NCI-H460 (cell line): ENCODE data around the gene RAPGEF1. TPM values are rescaled to one million over a fixed set of nuclear protein-coding genes. Genes with fewer than 3 reads are reported as not detected.

ENCODE experiments used
- DNase-seq: peaks from one replicate; pipeline ENCODE4 v3.0.0-alpha.2; 2016; ENCODE audit warnings: low read depth; ENCODE audit errors: extremely low read depth
- total RNA-seq: library from RNA; depleted of rRNA; stranded (reverse); fragments of >200 nt; shearing (Covaris generic); gene quantifications from 2 replicates; pipeline ENCODE4 v1.2.3, GENCODE V29; 2014

Gene RAPGEF1
- total RNA-seq, 1 experiment from 2014 or later, result 28.7 TPM

DNA sequence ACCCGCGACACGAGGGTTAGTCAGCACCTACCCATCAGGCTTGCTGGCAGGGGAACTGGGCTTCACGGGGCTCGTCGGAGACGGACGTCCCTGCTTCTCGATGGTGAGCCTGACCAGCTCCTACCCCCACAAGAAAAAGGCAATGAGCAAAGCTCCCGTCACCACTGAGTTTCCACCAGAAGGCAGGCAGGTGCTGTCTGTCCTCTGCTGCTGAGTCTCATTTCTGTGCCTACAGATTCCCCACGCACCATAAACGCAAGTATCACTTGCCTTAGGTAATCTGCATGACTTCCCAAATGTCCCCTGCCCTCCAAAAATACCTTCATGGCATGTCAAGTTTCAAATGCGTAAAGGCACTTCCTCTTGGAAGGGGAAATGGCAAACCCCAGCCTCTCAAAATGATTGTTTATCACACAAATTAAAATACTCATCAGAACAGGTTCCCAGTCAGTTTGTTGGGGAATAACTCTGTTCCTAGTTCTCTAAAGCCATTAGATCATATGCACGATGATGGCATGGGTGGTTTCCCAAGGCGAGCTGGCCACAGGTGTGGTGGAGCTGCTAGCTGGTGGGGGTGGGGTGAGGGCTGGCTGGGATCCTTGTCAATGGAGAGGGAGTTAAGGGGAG is 109.6 kb downstream of the RAPGEF1 start:
- no peak for DNase-seq

DNA sequence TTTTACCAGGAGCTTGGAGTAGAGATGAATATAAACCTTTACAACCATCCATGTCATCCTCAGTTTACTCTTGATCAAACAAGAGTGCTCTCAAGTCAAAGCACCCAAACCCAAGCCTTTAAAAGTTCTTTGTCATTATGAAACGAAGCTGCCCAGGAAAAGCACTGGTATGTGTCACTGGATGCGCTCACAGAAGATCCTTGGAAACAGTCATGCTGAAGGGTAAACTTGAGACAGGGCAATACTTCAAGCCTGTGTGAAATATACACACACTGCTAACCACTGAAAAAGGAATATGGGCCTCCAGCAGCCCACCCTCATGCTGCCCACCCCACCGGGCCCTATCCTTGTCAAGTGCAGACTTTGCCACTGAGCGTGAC is 110.1 kb downstream of the RAPGEF1 start:
- no peak for DNase-seq

DNA sequence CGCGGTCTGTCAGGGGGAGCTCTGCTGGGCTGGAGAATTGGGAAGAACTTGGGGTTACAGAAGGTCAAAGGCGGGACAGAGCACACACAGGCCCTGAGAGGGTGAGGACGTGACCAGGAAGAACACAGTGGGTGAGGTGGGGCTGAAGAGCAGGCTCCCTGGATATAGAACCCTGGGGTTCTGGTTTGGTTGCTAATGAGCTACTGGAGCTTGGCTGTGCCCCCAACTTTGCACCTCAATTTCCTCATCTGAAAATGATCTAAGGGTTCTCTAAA is 110.7 kb downstream of the RAPGEF1 start:
- DNase-seq, result no peak

DNA sequence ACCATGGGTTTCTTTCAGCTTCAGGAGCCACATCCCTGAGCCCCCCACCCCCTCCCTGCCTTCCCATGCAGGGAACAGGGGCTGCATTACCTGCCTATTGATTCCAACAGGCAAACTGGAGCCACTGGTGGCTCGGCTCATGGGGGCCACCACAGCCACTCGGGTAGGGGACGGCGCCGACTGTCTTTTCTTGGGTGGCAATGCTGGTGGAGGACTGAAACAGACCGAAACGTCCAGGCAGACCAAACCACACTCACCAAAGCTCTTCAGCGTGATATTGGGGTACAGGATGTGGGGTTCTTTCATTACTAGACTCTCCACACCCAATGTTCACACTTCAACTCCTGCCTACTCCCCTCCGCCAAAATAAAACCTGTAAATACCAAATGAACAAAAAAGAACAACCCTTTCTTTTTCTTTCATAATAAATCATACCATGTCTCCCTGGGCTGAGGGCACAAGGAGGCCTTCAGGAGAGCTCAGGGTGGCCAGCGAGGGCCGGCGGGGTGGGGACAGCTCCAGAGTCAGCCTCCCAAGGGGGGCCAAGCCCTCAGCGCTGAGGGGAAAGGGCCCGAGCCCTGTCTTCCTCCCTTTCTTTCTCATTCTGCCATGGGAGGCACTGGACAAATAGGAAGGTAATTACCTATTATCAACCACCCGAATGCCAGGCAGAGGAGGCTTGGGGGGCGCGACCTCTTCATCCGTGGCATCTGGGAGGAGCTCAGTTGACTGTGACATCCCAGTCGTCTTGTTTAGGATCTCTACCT is 111.2 kb downstream of the RAPGEF1 start:
- DNase-seq, result no peak

DNA sequence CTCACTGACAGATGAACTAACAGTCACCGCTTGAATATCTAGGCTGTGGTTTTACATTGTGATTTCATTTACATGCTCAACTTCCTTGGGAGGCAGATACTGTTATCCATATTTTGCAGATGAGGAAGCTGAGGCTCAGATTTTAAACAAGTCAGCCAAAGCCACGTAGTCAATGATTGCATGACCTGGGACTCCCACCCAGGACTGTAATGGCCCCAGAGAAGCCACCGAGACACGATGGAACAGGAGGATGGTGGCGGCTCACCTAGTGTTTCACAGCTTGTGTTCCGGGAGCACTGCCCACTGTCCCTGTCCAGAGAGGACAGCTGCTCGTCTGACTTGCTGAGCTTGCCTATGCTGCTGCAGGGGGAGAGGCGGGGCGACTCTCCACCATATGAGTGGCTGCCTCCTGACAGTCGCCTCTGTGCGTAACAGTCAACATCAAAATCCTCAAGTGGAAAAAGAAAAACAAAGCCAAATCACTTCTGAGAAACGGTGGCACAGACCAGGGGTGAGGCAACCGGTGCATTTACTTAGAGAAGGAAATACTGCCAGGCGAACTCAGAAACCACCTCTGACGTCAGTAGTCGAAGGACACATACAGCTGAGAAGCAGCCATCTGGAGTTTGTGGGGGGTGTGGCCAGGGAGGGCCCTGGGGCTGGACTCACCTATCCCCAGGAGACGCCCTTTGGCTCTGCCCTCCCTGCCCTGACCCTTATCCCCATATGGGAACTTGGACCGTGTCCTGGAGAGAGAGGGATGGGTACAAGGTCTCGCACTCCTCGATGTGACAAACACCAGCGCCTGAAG is 112.0 kb downstream of the RAPGEF1 start:
- DNase-seq, result no peak

DNA sequence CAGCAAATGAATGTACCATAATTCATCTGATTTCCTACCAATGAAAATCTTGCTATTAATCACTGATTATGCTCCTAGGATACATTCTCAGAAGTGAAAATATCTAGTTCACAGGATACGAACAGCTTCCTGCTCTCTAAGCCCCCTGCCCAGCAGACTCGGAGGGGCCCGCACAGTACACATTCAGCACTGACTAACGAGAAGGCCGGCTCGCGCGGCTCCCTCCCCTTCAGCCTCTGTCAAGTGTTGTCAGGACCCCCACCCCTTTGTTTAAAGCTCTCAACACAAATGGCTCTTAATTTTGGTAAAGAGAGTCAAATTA is 112.6 kb downstream of the RAPGEF1 start:
- DNase-seq, result no peak

DNA sequence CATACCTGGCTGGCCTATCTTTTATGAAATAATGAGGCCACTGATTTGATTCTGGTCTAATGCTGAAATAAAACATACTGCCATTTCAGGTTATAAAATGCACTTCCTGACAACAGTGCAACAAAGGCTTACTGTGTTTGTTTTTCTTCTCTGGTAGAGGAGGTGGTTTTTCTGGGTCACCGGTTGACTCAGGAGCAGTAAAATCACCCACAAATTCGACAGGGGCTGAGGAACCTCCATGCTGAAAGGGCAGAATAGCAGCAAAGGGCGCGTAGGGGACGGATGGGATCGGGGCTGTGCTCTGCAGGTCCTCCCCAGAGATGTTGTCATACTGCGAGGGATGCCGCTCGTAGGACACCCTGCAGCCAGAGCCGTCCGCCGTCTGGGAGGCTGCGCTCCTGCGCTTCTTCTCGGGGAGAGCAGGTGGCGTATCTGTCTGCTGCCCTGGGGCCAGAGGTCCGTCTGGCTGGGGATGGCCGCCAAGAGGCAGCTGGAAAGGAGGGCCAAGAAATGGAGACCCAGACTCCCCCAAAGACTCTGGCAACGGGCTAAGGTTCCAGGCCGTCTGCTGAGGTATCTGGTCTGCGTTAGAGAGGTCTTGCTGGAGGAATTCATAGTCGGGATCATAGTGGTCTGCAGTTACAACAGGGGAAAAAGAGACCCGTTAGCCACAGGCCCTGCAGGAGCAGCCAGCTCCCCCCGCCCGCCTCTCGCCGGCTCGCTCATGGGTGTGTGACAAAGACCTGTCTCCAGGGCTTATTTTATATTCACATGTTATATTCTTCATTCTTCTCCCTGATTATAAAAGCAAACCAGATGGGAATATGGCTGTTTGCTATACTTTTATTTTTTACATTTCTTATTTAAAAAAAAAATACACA is 113.8 kb downstream of the RAPGEF1 start:
- DNase-seq, result no peak

DNA sequence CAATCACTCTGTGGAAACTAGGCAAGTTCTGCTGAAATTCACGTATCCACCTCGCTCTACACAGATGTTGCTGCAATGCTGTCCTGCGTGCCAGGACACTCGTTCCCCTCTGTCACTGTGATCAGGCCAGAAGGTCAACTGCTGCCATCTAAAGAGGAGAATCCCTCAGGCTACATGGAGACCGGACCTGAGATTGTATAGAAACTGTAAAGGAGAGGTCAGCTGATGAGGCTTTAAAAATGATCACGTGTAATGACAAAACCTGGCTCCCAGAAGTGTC is 114.4 kb downstream of the RAPGEF1 start:
- DNase-seq, result no peak

DNA sequence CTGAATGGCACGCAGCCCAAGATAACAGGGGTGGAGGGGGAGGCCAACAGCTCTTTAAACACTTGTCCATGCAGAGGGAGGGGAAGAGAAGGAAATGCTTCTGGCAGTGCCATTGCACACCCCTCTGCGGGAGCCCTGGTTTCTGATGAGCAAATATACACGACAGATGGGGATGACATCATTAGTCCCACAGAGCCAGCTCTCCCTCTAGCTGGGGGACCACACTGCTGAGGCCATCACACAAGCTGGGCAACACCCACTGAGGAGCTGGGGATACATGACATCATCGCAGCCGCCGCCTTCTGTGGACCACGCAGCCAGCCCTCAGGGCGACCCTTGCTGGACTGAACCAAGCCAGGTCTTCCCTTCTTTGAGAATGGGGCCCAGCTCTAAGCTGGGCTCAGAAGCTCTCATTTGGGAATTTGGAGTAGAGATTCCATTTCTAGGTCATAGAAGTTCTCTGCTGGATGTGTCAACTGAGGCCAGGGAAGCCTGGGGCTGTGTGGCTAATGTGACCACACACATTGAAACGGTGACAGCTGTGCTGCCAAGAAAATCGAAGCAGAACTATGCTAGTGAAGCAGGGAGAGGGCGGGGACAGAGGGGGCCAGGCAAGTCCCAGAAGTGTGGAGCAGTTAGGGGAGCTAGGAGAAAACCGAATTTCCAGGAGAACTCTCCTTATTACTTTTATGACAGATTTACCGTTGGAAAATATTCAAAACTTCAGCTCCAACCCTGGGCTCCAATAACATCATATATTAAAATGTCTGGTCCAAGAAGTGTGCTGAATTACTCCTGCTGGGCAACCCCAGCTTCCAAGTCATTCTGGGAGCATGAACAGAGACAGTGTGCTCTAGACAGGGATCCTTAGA is 115.0 kb downstream of the RAPGEF1 start:
- DNase-seq, result no peak

DNA sequence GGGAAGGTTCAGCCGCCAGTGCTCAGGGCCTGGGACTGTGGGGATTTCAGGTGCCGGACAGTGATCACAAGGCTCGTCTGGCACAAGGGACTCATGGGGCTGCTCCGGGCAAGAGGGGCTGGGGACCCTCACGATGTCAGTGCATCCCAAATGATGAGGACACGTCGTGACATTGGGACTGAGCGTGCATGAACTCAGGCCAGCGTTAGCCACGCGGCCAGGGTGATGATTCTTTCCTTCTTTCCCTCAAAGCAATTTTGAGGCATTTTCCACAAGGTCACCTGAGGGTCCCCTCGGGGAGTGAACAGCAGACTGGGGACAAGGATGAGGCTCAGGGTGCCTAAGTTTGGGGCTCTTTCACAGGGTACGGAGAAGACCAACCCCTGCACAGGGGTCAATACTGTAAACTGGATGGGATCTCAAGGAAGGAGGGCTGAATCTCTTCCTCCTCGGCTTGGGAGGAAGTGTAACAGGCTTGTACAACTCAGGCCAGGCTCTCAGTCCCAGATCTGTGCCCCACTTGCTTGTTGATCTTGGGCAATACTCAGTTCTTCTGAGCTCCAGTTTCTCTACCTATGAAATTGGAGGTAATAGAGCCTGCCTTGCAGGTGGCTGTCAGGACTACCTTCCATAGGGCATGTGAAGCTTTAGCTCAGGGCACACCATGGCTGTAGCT is 116.1 kb downstream of the RAPGEF1 start:
- no peak for DNase-seq

DNA sequence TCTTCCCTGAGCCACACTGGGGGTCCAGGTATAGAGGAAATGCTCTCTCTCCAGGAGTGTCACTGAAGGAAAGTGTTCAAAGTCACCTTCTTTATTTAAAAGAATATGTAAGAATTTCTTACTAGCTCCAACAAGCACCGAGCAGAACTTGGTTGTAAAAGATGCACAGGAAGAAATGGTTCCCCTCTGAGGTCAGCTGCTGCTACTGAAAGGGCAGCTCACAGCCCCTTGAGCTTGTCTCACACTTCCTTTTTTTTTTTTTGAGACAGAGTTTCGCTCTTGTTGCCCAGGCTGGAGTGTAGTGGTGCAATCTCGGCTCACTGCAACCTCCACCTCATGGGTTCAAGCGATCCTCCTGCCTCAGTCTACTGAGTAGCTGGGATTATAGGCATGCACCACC is 117.4 kb downstream of the RAPGEF1 start:
- no peak for DNase-seq

DNA sequence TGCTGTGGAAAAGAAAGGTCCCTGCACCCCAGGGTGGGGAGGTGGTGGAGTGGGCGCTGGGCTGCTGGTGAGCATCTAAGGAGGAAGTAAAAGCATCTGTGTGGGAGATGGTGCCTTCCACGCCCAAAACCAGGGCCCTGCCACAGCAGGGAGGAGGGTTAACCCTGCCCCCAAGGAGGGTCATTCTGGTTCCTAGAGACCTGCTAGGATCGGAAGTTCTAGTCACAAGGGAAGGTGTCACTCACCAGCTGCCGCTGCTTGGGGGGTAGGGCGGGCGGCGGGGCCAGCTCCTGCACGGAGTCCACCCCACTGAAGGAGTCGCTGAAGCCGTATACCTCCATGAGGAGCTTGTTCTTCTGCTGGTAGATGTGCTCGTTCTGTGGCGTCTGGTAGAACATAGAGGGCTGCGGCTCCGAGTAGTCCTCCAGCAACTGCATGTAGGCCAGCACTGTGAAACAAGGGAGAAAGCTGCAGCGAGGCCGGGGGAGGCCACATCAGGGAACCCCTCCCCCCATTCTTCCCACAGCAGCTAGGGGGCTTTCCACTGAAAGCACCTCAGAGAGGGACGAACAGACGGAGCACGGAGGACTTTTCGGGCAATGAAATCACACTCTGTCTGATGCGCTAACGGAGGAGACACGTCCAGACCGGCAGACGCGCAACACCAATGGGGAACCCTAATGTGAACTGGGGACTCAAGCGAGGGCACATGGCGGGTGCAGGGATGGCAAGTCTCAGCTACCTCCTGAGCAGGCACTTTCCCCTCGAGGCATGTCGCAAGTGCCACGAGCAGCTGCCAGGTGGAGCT is 118.1 kb downstream of the RAPGEF1 start:
- no peak for DNase-seq

DNA sequence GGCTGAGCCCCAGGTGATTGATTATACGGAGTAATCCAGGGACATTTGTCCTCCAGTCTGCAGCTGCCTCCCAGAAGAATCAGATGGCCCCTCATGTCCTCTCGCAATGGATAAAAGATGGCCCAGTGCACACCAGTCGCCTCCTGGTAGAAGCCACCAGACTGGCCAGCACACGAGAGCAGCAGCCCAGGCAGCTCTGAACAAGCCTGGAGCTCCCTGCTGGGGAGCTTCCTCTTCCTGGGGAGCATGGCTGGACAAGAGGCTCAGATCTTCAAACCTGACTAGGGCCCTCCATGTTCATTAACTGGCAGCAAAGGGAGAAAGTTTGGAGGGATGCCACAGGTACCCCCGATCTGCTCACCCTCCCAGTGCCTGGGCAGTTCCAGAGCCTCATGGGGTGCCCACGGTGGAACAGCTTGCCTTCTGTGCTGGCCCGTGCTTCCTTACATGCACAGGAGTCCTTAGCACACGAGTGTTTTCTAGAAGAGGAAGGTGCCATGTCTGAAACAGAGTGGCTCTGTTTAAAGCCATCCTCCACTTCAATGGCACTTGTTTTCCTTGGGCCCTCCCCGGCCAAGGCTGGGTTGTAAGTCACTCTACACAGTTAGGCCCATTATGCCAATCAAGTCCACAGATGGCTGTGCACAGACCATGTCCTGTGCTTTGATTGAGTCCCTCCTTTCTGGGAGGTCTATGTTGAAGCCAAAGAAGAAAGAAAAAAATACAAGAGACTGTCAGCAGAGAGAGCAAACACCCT is 118.9 kb downstream of the RAPGEF1 start:
- DNase-seq, result no peak

DNA sequence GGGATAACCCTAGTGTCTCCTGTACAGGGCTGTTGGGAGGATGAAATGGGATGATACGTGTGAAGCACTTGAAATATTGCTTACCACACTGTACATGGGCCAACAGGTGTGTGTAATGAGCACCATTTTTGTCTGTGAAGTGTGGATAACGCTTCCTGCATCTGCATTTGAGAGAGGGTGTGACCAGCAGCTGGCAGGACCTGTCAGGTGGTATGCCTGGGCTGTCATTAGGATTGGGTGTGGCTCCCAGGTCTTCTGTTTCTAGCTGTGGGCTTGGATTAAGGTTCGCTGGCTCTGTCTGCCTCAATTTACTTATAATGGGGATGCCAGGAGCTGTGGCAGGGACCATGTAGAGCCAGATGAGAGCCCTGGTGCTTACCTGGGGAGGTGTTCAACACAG is 120.2 kb downstream of the RAPGEF1 start:
- DNase-seq, result no peak

DNA sequence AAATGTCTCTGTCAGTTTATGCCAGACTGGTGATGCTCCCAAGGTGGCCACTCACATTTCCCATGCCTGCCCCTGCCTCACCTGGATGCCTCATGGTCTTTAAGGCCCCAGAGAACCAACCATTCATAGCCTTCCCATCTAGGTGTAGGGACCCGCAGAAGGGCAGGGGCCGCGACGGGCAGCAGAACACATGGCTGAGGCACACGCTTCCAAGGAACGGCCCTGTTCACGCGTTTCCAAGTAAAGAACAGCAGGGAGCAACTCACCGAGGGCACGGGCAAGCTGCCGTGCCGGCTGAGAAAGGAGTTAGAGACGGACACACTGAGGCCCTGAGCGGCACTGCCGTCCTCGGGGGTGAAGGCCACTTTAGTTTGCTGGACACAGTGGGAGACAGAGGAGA is 121.1 kb downstream of the RAPGEF1 start:
- DNase-seq, result no peak

DNA sequence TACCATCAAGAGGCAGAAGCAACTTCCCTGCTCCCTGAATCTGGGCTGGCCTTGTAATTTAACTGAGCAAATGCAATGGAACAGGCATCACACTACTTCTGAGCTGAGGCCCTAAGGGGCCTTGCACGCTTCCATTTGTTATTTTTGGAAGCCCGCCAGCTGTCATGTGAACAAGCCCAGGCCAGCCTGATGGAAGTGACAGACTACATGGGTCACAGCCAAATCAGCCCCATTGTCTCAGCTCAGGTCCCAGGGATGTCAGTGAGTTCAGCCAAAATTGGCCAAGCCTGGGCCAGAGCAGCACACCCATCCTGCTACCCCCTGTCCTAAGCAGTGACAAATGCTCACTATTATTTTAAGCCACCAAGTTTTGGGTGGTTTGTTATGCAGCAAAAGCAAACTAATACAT is 121.8 kb downstream of the RAPGEF1 start:
- no peak for DNase-seq

DNA sequence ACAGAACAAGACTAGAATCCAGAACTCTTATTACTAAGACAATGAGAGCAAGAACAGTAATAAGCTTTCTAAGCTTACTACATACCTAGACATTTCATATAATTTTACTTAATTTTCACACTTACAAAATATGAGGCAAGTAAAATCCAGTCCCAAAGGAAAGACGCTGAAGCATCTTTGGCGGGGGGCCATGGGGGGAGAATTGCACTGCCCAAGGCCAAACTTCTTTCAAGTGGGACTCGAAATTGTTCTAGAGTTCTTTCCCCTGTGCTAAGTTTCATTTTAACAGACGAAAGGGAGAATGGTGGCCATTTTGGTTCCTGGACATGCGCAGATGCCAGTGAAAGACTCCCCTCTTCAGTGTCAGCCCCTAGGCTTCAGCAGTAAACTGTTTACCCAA is 122.3 kb downstream of the RAPGEF1 start:
- DNase-seq, result no peak

DNA sequence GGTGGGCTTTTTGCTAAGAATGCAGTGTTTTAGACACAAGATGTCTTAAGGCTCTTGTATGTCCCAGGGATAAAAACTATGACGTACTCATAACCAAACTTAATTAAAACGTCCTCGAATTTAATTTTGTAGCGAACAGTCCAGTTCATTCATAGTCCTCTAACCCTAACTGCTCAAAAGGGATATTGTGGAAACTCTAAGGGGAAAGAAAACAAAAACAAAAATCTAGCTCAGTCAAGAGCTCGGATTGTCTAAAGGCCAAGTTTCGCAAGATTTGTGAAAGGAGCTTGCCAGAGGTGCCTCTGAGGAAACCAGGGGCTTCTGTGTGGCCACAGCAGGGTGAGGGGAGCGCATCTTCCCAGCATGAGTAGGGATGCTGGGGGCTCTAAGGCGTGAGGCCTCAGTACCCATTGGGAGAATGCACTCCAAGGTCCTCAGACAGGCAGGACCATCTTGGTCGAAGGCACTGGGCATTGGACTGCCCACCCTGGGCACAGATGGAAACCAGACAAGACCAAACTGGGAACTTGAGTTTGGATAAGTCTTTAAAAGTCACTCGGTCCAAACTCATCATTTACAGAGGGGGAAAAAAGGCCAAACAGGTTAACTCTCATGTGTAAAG is 122.8 kb downstream of the RAPGEF1 start:
- DNase-seq, result no peak
